RKO (cell line): ENCODE data around the gene TIMM44.

ENCODE experiments used
- DNase-seq: peaks from one replicate; pipeline ENCODE4 v3.0.0-alpha.2; 2016; ENCODE audit warnings: low spot score

TIMM44 gene

DNA sequence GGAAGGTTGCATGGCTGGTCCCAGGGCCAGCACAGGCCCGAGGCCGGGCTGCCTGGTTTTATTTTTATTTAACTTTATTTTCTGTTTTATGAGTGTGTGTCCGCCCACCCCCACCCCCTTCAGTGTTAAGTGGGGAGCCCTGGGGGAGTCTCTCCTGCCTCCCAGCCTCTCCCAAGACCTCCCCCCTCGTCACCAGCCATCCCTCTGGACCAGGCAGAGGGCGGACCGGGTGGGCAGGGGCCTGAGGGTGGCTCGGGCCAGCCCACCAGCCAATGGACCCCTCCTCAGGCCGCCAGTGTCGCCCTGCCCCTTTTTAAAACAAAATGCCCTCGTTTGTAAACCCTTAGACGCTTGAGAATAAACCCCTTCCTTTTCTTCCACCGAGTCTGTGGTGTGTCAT, 29.4 kb downstream of the TIMM44 start:
- no peak for DNase-seq

DNA sequence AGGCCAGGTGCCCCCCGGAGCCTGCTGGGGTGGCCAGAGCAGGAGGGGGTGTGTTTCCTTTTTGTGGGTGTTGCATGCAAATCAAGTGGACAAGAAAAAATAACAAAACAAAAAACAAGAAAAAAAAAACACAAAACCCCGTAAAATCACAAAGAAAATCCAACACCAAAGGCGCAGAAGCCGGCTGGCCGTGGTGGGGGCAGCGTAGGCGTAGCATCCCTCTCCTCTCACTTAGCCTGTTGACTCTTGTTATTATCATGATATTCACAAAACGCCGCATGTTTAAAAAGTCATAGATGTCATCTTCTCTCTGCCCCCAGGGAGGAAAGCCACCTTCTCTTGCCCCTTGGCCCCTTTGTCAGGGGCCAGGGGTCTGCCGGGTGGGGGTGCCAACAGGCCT, 29.8 kb downstream of the TIMM44 start:
- no peak for DNase-seq

DNA sequence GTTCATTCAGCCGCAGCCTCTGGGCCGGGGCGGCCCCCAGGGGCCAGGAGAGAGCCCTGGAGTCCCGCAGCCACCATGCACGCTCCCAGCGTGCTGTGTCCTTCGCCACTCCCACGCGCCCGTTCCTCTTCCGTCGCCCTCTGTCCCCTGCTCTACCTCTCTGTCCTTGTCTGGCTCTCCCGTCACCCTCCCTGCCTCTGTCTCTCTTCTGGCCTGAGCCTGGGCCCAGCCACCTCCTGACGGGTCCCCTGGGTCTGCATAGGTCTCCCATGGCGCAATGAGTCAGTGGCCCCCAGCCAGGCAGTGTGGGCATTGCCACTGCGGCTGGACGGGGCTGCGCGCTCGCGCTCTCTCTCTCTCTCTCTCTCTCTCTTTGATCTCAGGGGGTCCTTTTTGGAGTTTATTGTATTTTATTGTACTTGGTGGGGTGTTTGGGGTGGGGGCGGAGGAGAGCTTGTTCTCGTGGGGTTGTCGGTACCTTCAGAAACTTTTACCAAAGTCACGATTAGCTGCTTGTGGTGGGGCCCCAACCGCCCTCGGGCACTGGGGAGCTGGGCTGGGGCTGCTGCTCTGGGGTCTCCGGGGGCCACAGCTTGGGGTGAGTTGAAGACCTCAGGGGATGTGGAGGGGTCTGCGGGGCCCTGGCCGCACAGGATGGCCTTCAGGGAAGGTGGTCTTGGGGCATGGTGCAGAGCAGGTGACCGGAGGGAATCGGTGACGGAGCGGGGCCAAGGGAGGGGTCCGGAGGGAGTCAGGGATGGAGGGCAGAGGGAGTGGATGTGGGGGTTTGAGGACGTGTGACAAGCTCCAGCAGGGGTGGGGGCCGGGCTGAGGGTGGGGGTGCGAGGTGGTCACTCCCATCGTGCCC, 30.5 kb downstream of the TIMM44 start:
- DNase-seq: no peak

DNA sequence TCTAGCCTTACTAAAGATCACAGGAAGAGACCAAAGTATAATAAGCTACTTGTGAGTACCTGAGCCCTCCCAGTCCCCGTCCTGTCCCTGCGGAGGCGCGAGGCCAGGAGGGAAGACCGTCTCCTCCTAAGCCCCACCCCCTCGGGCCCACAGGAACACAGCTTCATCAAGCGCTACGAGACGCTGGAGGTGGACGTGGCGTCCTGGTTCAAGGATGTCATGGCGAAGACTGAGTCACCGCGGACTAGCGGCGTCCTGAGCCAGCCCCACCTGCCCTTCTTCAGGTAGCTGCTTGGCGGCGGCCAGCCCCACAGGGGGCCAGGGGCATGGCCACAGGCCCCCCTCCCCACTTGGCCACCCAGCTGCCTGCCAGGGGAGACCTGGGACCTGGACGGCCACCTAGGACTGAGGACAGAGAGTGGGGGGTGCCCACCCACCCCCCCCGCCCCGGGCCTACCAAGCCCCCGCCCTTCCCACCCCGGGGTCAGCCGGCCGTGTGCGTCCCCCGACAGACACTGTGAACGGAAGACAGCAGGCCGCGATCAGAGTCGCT, 31.2 kb downstream of the TIMM44 start:
- no peak for DNase-seq

DNA sequence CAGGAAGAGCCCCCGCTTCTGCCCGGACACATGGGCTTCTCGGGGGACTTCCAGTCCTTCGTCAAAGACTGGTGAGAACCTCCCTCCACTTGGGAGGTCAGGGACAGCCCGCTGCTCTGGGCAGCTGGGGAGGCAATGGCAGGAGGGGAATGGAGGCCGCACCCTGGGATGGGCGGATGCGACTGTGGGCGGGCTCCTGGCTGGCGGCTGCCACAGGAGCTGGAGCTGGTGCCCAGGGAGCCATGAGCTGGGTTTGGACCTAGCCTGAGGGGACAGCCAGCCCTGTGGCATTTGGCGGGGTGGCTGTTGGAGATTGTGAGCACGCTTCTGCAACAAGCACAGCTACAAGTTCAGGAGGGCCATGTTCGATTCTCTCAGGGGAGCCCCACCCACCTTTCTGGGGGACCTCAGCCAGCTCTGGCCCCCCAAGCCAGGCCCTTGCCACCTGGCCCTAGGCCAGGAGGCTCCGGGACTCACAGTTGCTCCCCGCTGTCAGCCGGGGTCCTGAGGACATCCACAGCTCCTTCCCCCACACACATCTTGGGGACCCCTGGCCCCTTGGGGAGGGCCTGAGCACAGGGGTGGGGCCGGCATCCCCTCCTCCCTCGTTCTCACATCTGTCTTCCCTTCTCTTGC, 31.8 kb downstream of the TIMM44 start:
- no peak for DNase-seq

DNA sequence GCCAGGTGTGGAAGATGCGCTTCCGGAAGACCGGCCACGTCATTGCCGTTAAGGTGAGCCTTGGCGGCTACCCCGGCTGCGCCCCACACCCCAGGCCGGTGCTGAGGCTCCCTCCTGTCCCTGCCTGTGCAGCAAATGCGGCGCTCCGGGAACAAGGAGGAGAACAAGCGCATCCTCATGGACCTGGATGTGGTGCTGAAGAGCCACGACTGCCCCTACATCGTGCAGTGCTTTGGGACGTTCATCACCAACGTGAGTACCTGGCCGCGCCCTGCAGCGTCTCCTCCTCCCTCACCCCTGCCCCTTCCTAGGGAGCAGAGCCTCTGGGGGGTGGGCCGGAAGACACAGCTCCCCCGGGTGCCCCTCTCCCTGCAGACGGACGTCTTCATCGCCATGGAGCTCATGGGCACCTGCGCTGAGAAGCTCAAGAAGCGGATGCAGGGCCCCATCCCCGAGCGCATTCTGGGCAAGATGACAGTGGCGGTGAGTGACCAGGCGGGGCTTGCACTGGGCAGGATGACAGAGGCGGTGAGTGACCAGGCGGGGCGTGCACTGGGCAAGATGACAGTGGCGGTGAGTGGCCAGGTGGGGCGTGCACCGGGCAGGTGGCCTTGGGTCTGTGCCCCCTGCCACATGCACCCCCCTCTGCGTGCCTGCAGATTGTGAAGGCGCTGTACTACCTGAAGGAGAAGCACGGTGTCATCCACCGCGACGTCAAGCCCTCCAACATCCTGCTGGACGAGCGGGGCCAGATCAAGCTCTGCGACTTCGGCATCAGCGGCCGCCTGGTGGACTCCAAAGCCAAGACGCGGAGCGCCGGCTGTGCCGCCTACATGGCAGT, 32.9 kb downstream of the TIMM44 start:
- no peak for DNase-seq

DNA sequence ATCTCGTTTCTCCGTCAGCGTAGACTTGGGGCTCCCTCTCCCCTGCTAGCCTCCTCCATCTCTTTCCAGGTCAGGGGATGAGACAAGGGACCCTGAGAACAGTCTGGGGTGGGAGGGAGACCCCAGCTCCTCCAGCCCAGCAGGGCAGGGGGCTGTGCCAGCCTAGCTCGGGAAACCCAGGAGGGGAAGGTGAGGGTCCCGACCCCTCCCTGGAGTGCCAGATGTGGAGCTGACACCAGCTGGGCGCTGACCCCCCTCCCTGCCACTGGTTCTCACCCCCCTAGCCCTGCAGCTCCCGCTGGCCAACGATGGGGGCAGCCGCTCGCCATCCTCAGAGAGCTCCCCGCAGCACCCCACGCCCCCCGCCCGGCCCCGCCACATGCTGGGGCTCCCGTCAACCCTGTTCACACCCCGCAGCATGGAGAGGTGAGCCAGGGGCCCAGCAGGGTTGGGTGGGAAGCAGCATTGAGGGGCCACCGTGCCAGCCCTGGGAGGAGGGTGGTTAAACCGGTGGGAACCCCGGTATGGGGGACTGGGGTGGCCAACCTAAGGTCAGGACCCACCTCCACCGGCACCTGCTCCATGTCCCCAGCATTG, 33.9 kb downstream of the TIMM44 start:
- no peak for DNase-seq

DNA sequence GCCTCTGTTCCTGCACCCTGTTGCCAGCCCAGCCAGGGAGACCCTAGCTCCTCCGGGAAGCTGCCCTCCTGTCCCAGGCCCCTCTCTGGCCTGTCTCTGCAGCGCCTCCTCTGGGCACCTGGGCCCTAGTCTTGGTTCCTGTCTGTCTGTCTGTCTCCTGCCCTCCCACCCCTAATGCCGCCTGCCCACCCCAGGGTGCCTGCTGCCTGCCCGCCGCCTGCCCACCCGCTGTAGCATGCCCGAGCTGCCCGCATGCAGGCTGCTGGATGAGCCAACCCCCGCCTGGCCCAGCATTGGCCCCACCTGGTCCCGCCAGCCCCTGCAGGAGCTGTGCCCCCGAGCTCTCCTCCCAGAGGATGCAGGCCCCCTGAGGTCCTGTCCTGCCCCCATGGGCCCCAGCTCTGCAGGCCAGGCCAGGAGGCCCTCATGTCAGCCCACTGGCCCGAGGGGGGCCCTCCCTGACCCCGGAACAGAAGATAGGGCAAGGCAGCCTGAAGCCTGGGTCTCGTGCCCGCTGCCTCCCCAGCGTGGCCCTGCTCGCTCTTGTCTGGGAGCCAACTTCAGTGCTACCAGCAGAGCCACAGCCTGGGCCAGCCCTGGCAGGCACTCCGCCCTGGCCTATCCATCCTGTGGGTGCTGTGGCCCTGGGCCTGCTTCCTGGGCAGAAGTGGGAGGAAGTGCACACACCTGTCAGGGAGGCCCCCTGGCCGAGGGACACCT, 34.6 kb downstream of the TIMM44 start:
- no peak for DNase-seq

DNA sequence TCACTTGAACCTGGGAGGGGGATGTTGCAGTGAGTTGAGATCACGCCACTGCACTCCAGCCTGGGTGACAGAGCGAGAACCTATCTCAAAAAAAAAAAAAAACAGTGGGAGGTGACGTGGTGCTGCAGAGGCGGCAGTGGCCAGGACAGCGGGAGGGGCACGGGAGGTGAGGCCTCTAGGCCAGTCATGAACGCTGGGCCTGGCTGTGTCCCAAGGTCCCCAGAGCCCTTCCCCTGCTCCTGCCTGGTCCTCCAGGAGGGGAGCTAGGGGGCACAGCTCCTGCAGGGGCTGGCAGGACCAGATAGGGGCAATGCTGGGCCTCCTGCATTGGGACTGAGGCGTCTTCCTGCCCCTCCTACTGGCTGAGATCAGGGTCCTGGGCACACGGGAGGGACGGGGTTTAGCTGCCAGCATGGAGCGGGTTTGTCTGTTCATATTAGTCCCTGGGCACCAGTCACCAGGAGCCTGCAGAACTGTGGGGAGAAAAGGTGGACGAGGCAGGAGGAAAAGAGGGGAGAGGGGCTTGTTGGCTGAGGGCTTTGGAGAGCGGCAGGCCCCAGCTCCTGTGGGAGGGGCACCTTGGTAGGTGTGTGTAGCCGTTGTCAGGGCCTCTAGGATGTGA, 35.3 kb downstream of the TIMM44 start:
- DNase-seq: no peak

DNA sequence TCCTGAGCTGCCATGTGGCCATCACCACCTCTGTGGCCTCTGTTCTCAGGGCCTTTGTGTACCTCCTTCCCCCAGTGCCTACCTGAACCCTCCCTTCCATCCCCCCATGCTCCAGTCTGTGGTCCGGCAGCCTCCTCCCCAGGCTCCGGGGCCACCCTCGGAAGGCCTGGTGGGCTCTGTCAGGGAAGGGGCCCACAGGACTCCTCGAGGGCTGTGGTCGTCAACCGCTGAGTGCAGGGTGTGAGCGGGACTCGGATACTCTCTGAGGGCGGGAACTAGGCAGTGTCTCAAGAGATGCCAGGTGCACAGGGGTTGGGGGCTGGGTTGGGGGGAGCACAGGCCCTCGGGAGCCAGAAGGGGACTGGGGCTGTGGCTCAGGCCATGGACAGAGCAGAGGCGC, 35.9 kb downstream of the TIMM44 start:
- DNase-seq: no peak

DNA sequence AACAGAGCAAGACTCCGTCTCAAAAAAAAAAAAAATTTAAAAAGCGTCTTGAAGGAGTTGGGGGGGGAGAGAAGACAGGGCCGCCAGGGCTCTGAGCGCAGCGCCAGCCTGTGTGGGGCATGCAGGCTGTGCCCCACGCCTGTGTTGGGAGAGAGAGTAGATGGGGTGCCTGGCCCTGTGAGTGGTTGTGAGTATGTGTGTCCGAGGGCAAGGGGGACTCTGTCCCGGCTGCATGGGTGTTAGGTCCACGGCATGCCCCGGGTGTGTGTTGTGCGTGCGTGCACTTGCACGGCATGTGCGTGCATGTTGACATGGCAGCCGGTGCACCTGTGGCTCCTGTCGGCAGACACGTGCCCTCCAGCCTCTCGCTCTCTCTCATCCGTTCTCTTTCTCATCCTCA, 36.3 kb downstream of the TIMM44 start:
- no peak for DNase-seq

DNA sequence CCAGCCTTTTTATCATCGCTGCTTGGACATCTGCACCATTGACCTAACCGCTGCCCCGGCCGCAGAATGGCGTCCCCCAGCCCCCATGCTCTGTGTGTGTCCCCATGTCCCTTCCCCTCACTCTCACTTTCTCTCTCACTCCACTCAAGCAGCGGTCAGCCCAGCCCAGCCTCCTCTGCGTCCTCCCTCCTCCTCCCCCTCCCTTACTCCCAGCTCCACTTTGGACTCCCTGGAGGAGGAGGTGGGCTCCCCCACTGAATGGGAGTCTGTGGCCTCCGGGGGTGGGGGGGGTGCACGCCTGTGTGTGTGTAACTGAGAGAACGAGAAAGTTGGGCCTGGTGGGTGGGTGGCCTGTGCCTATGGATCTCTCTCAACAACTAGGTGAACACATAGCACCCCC, 37.6 kb downstream of the TIMM44 start:
- DNase-seq: no peak

DNA sequence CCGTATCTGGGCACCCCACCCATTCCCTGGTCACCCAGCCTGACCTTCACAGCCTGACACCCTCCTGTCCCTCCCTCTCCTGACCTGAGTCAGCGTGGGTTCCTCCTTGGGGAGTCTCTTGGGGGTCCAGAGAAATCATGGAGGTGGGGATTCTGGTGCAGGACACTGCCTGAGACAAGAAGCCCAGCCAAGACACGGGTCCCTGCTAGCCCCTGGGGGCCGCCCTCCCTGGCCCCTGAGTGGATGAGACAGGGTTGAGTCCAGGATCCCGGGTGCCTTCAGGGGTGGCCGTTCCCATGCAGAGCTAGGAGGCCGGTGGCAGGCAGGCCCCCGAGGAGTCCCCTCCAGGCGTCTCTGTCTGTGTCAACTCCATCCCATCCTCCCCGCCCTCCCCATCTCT, 38.2 kb downstream of the TIMM44 start:
- no peak for DNase-seq

DNA sequence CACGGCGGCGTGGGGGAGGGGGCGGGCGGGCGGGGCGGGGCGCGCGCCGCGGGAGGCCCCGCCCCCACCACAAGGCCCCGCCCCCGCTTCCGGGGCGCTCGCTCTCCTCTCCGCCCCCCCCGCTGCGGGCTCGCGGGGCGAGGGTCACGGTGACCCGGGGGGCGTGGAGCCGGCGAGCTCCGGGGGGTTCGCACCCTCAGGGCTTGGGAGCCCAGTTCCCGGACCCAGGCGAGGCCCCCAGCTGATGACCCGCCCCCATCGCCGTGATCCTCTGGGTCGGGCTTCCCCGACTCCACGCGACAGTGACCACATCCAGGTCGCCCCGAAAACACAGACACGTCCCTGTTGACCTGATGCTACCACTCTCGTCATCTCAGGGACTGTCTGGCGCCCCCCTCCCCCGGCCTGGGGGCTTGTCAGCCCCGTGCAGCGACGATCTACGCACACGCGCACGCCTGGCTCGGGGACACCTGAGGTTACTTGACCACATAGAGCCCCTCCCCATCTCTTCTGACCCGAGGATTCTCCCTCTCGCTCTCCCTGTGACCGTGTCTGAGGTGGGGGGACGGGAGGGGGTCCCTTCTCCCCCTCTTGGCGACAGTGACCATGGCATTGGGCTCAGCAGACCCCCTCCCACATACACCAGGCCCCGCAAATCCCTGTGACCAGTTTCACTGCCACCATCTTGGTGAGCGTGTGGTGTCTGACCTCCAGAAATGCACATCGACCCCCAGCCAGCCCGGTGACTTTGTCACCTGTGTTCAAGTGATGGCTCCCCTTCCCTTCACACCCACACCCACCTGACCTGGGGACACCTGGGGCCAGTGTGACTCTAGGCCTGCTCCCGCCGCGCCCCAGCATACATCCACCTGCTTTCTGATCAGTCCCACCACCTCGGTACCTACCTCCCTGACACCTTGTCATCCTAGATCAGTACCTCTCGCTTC, 39.1 kb downstream of the TIMM44 start:
- no peak for DNase-seq

DNA sequence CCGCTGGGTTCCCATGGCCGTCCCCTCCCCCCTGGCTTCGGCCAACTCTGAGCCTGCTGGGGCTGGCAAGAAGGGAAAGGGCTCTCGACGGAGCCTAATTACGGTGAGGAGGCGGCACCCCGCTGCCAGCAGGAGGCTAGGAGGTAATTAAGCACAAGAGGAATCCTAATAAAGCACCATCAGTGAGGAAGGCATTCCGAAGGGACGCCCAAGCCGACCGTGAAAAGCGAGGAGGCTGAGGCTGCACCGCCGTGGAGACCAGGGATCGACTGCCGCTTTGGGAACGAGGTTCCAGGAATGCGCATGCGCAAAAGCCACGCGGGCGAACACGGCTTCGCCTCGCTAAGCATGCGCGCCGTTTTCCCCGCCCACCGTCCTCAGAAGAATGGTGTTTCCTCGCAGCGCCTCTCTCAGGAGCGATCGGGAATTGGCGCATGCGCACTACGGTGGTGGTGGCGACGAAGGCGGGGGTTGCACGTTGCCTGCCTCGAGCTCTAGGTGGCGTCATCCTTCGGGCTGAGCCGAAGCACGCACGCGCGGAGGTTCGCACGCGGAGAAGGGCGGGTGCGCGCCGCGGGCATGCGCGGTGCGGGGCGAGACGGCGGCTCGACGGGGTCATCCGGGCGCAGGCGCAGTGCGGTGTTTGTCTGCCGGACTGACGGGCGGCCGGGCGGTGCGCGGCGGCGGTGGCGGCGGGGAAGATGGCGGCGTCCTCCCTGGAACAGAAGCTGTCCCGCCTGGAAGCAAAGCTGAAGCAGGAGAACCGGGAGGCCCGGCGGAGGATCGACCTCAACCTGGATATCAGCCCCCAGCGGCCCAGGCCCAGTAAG, 40.0 kb downstream of the TIMM44 start, which contains the start of gene MAP2K7:
Gene MAP2K7 (plus strand): TSS at position 634 of the 830 bp plus-strand sequence. CDS start 68 bp downstream, at position 702.
- DNase-seq: peak; percentile 98

DNA sequence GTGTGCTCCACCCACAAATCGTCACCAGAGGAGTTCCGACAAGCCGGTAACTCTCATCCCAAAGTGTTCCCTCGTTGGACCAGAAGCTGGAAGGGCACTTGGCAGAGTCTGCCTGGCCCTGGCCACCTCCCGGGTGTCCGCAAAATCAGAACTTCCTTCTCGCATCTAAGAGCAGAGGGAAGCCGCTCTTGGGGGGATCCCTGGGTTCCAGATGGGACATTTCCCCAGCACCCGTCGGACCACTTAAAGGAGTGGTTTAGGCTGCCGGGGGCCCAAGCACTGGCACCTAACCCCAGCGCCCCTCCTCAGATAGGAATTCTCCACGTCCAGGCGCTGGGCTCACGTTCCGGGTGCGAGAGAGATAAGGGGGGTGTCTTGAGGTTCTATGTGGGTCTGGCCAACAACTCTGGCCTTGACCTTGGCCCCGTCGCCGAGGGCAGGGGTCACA, 40.6 kb downstream of the TIMM44 start:
- peak; percentile 62 for DNase-seq

DNA sequence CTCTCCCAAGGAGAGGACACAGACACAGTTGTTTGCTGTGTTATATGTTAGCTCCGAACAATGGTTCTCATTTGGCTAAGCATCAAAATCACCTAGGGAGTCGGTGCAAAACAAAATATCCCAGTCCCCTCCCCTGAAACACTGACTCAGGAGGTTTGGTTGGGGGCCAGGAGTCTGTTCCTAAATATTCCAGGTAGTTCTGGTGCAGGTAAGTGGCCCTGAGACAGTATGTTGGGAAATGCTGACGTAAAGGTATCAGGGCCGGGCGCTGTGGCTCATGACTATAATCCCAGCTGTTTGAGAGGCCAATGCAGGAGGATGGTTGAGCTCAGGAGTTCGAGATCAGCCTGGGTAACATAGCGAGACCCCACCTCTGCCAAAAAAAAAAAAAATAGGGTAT, 42.1 kb downstream of the TIMM44 start:
- DNase-seq: no peak

DNA sequence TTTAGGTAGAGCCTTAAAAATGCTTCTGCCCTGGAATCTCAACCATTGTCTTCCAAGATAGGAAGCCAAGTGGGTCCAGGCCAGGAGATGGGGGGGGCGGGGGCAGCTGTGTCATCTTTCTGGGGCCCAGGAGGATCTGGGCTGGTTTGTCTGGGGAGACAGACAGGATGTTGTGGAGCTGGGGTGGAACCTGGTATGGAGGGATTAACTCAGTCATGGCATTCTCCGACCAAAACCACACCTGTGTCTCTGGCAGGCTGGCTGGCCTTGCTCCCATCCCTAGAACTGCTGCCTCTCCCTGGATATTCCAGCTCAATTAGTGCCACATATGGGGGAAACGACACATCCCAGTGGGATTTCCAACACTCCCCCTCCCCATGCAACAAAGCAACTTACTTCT, 42.5 kb downstream of the TIMM44 start:
- no peak for DNase-seq
